Measurements from ENCODE around the gene RASGRP2.

- TF ChIP-seq CTCF (IDR thresholded peaks at IDR 0.05) (no peak), POLR2AphosphoS5 (IDR thresholded peaks at IDR 0.05) (no peak)
Measured at GRCh38 chr11:64685536-64685935, 58.4 kb downstream of the RASGRP2 start.
